Suprapubic skin (tissue), 4 donors: ENCODE measurements around the gene C19orf25. TPM values are rescaled to one million over a fixed set of nuclear protein-coding genes. Genes with fewer than 3 reads are reported as not detected.
"Not testable (repeated sequence)": the region's sequence is repeated elsewhere in the genome, so short reads cannot be mapped to it uniquely, and the experiment has no call there.

Source experiments
- DNase-seq, 2 donors: peaks; one replicate each; pipeline ENCODE4 v3.0.0-alpha.2; 2019; ENCODE audit warnings: low spot score in 2 of 2
- H3K27ac ChIP-seq: fragments of 200-600 bp; sonication (generic); one replicate; pipeline ENCODE4 v1.5.1; 2019
- H3K27me3 ChIP-seq: fragments of 200-600 bp; sonication (generic); one replicate; pipeline ENCODE4 v1.5.1; 2019
- H3K36me3 ChIP-seq: fragments of 200-600 bp; sonication (generic); one replicate; pipeline ENCODE4 v1.5.1; 2019
- H3K4me1 ChIP-seq: fragments of 200-600 bp; sonication (generic); one replicate; pipeline ENCODE4 v1.5.1; 2019
- H3K4me3 ChIP-seq: fragments of 200-600 bp; sonication (generic); one replicate; pipeline ENCODE4 v1.5.1; 2019; ENCODE audit warnings: mild to moderate bottlenecking
- H3K9me3 ChIP-seq: fragments of 200-600 bp; sonication (generic); one replicate; pipeline ENCODE4 v1.5.1; 2019
- CTCF ChIP-seq, 2 donors: fragments of 200-600 bp in 1 of 2; fragments of 450-650 bp in 1 of 2; sonication (generic) in 1 of 2; IDR thresholded peaks; one replicate each; pipeline ENCODE4 v1.5.1; 2016 to 2019; ENCODE audit warnings: antibody characterized with exemption in 2 of 2, mild to moderate bottlenecking in 1 of 2, moderate library complexity in 1 of 2
- EP300 ChIP-seq: sonication (generic); formaldehyde crosslinking; IDR thresholded peaks from one replicate; pipeline ENCODE4 v1.6.1; 2017; ENCODE audit warnings: antibody characterized with exemption
- POLR2A ChIP-seq, 2 donors: fragments of 450-650 bp; IDR thresholded peaks; one replicate each; pipeline ENCODE4 v1.6.1; 2017; ENCODE audit warnings: antibody characterized with exemption in 2 of 2, mild to moderate bottlenecking in 2 of 2, moderate library complexity in 2 of 2
- POLR2AphosphoS5 ChIP-seq, 3 donors: sonication (generic); formaldehyde crosslinking; IDR thresholded peaks; one replicate each; pipeline ENCODE4 v1.6.1; 2017; ENCODE audit warnings: antibody characterized with exemption in 3 of 3
- whole genome bisulfite sequencing: methylation state at CpG from one replicate; pipeline ENCODE4 v1.1.5; 2018; 5-methylcytosine and 5-hydroxymethylcytosine counted together
- total RNA-seq, 4 donors: library from RNA; depleted of rRNA; stranded (reverse); fragments of >200 nt; gene quantifications; one replicate each; pipeline ENCODE4 v1.1.0, GENCODE V29; 2016

The C19orf25 gene
- total RNA-seq, 4 donors from 2014 or later, result 25.1 to 41.2 (median 36.4) TPM

- Histone ChIP-seq H3K36me3 (no peaks in the 10 kb centered on the region), H3K4me3 (no peak overlapping the region), H3K9me3 (no peaks in the 10 kb centered on the region), H3K27me3 (peaks cover 20% of the 10 kb centered on the region), H3K27ac (no peak overlapping the region), H3K4me1 (peaks cover 29% of the 10 kb centered on the region)
- TF ChIP-seq EP300 (no peak), POLR2A (IDR thresholded peaks at IDR 0.05) (no peak), POLR2AphosphoS5 (IDR thresholded peaks at IDR 0.05) (no peak), CTCF (IDR thresholded peaks at IDR 0.05) (no peak)
- 60% methylated on average over 14 of the region's 14 CpGs for WGBS
- DNase-seq, result no peak
These were observed 23.5 kb upstream of the C19orf25 start for GRCh38 chr19:1502433-1503088.

GRCh38 chr19:1501200-1501595 lies 22.2 kb upstream of the C19orf25 start:
- no peak overlapping the region for H3K27ac ChIP-seq

GRCh38 chr19:1499231-1499630 lies 20.2 kb upstream of the C19orf25 start:
- H3K27ac ChIP-seq, H3K36me3 ChIP-seq, H3K9me3 ChIP-seq, DNase-seq, H3K4me3 ChIP-seq: not testable (repeated sequence)
- Histone ChIP-seq H3K4me1 (peaks cover 34% of the 10 kb centered on the region), H3K27me3 (peaks cover 31% of the 10 kb centered on the region)
- WGBS, result no CpG with 5 or more reads among the region's 34 CpGs

More at GRCh38 chr19:1501200-1501595, 22.2 kb upstream of the C19orf25 start:
- H3K9me3 ChIP-seq, result no peaks in the 10 kb centered on the region
- peak in 1 of 2 donors; percentile 57 for DNase-seq
- peaks cover 31% of the 10 kb centered on the region for H3K27me3 ChIP-seq
- peaks cover 33% of the 10 kb centered on the region for H3K4me1 ChIP-seq
- WGBS, result 47% methylated on average over 9 of the region's 9 CpGs
- no peak for TF ChIP-seq POLR2AphosphoS5 (IDR thresholded peaks at IDR 0.05)
- no peak for TF ChIP-seq EP300
- no peak for TF ChIP-seq CTCF (IDR thresholded peaks at IDR 0.05)
- no peak for TF ChIP-seq POLR2A (IDR thresholded peaks at IDR 0.05)
- H3K36me3 ChIP-seq, result no peaks in the 10 kb centered on the region
- H3K4me3 ChIP-seq, result no peak overlapping the region

GRCh38 chr19:1497578-1498235 lies 18.7 kb upstream of the C19orf25 start:
- 80% methylated on average over 13 of the region's 25 CpGs for WGBS
- Histone ChIP-seq H3K27me3 (peaks cover 16% of the 10 kb centered on the region), H3K9me3 (no peaks in the 10 kb centered on the region), H3K4me1 (peaks cover 20% of the 10 kb centered on the region), H3K4me3 (no peak overlapping the region), H3K27ac (no peak overlapping the region), H3K36me3 (no peaks in the 10 kb centered on the region)
- TF ChIP-seq EP300, result no peak
- no peak for TF ChIP-seq POLR2AphosphoS5 (IDR thresholded peaks at IDR 0.05)
- no peak for TF ChIP-seq CTCF (IDR thresholded peaks at IDR 0.05)
- TF ChIP-seq POLR2A (IDR thresholded peaks at IDR 0.05), result no peak
- DNase-seq, result no peak

GRCh38 chr19:1496714-1497577 lies 17.9 kb upstream of the C19orf25 start:
- Histone ChIP-seq H3K27ac (no peak overlapping the region), H3K36me3 (no peaks in the 10 kb centered on the region), H3K4me1 (peaks cover 20% of the 10 kb centered on the region), H3K4me3 (peak overlapping the region; percentile 20), H3K9me3 (no peaks in the 10 kb centered on the region), H3K27me3 (peaks cover 16% of the 10 kb centered on the region)
- TF ChIP-seq CTCF (IDR thresholded peaks at IDR 0.05), result no peak
- 70% methylated on average over 17 of the region's 39 CpGs for WGBS
- DNase-seq, result no peak
